SJSA1 (cell line): ENCODE measurements around the gene GSN. TPM values are rescaled to one million over a fixed set of nuclear protein-coding genes. Genes with fewer than 3 reads are reported as not detected.
"Not testable (repeated sequence)": the region's sequence is repeated elsewhere in the genome, so short reads cannot be mapped to it uniquely, and the experiment has no call there.

Source experiments
- DNase-seq, 2 experiments: peaks; one replicate each; pipeline ENCODE4 v3.0.0-alpha.2; 2015 to 2020; ENCODE audit warnings: low spot score in 2 of 2, low read depth in 1 of 2
- H3K27ac ChIP-seq: fragments of 250-450 bp; sonication (Bioruptor Pico); 2 replicates; pipeline ENCODE4 v1.5.1; 2020; ENCODE audit warnings: mild to moderate bottlenecking, moderate library complexity
- H3K27me3 ChIP-seq: fragments of 250-450 bp; sonication (Bioruptor Pico); replicated peaks from 2 replicates; pipeline ENCODE4 v1.5.1; 2020; ENCODE audit warnings: mild to moderate bottlenecking, moderate library complexity
- H3K36me3 ChIP-seq: fragments of 250-450 bp; sonication (Bioruptor Pico); 2 replicates; pipeline ENCODE4 v1.5.1; 2020; ENCODE audit warnings: mild to moderate bottlenecking
- H3K4me1 ChIP-seq: fragments of 250-450 bp; sonication (Bioruptor Pico); replicated peaks from 2 replicates; pipeline ENCODE4 v1.6.1; 2021; ENCODE audit warnings: mild to moderate bottlenecking
- H3K4me3 ChIP-seq: fragments of 250-450 bp; sonication (Bioruptor Pico); 2 replicates; pipeline ENCODE4 v1.5.1; 2020; ENCODE audit warnings: mild to moderate bottlenecking
- H3K9me3 ChIP-seq: fragments of 250-450 bp; sonication (Bioruptor Pico); replicated peaks from 2 replicates; pipeline ENCODE4 v1.5.1; 2020; ENCODE audit warnings: mild to moderate bottlenecking
- total RNA-seq: library from RNA; depleted of rRNA; stranded (reverse); fragments of >200 nt; shearing (Covaris generic); gene quantifications from 2 replicates; pipeline ENCODE4 v1.2.3, GENCODE V29; 2014

Gene GSN
- total RNA-seq, 1 experiment from 2014 or later: 331 TPM

- peak overlapping the region; percentile 43 for H3K27ac ChIP-seq
- H3K4me1 ChIP-seq: peaks cover 84% of the 10 kb centered on the region
- DNase-seq: no peak
- H3K36me3 ChIP-seq: peaks cover 40% of the 10 kb centered on the region
- no peaks in the 10 kb centered on the region for H3K27me3 ChIP-seq
- H3K9me3 ChIP-seq: no peaks in the 10 kb centered on the region
- no peak overlapping the region for H3K4me3 ChIP-seq
Measured at GRCh38 chr9:121283080-121283398, 15.1 kb downstream of the GSN start.

- Histone ChIP-seq H3K27ac (no peak overlapping the region), H3K4me3 (no peak overlapping the region), H3K9me3 (no peaks in the 10 kb centered on the region), H3K4me1 (peaks cover 86% of the 10 kb centered on the region), H3K27me3 (no peaks in the 10 kb centered on the region), H3K36me3 (peaks cover 51% of the 10 kb centered on the region)
- DNase-seq: no peak
Measured at GRCh38 chr9:121283856-121284732, 16.1 kb downstream of the GSN start.

GRCh38 chr9:121284733-121285451, 16.9 kb downstream of the GSN start:
- Histone ChIP-seq H3K27ac (peak overlapping the region; percentile 92; the same call in 1 of the 2 replicates), H3K4me1 (peaks cover 84% of the 10 kb centered on the region), H3K36me3 (peaks cover 59% of the 10 kb centered on the region), H3K4me3 (no peak overlapping the region), H3K9me3 (no peaks in the 10 kb centered on the region), H3K27me3 (no peaks in the 10 kb centered on the region)
- no peak for DNase-seq

GRCh38 chr9:121285835-121286687, 18.1 kb downstream of the GSN start:
- peaks cover 61% of the 10 kb centered on the region for H3K36me3 ChIP-seq
- DNase-seq: peak; percentile 90 to 92
- H3K27ac ChIP-seq: peak overlapping the region; percentile 92
- no peaks in the 10 kb centered on the region for H3K27me3 ChIP-seq
- H3K4me1 ChIP-seq: peaks cover 77% of the 10 kb centered on the region
- H3K4me3 ChIP-seq: peak overlapping the region; percentile 1; the same call in 1 of the 2 replicates
- H3K9me3 ChIP-seq: no peaks in the 10 kb centered on the region

- peak overlapping the region; percentile 1; the same call in 1 of the 2 replicates for H3K4me3 ChIP-seq
Measured at GRCh38 chr9:121286688-121286972, 18.7 kb downstream of the GSN start.

GRCh38 chr9:121286973-121287741, 19.2 kb downstream of the GSN start:
- Histone ChIP-seq H3K9me3 (no peaks in the 10 kb centered on the region), H3K27me3 (no peaks in the 10 kb centered on the region), H3K4me3 (no peak overlapping the region), H3K4me1 (peaks cover 66% of the 10 kb centered on the region), H3K36me3 (peaks cover 50% of the 10 kb centered on the region), H3K27ac (peak overlapping the region; percentile 92)
- DNase-seq: peak; percentile 95 to 98

More at GRCh38 chr9:121286688-121286972, 18.7 kb downstream of the GSN start:
- peaks cover 72% of the 10 kb centered on the region for H3K4me1 ChIP-seq
- DNase-seq: no peak
- peak overlapping the region; percentile 92 for H3K27ac ChIP-seq
- H3K27me3 ChIP-seq: no peaks in the 10 kb centered on the region
- no peaks in the 10 kb centered on the region for H3K9me3 ChIP-seq
- peaks cover 55% of the 10 kb centered on the region for H3K36me3 ChIP-seq

GRCh38 chr9:121288673-121289025, 20.7 kb downstream of the GSN start:
- peaks cover 52% of the 10 kb centered on the region for H3K4me1 ChIP-seq
- no peak overlapping the region for H3K27ac ChIP-seq

GRCh38 chr9:121289026-121289771, 21.2 kb downstream of the GSN start:
- no peaks in the 10 kb centered on the region for H3K9me3 ChIP-seq
- no peaks in the 10 kb centered on the region for H3K27me3 ChIP-seq
- DNase-seq: no peak
- no peak overlapping the region for H3K27ac ChIP-seq
- no peak overlapping the region for H3K4me3 ChIP-seq
- peaks cover 52% of the 10 kb centered on the region for H3K4me1 ChIP-seq
- peaks cover 37% of the 10 kb centered on the region for H3K36me3 ChIP-seq

More at GRCh38 chr9:121288673-121289025, 20.7 kb downstream of the GSN start:
- Histone ChIP-seq H3K27me3 (no peaks in the 10 kb centered on the region), H3K4me3 (no peak overlapping the region), H3K36me3 (peaks cover 41% of the 10 kb centered on the region), H3K9me3 (no peaks in the 10 kb centered on the region)
- no peak for DNase-seq

GRCh38 chr9:121289772-121290370, 21.9 kb downstream of the GSN start:
- DNase-seq: no peak
- H3K4me1 ChIP-seq: peaks cover 48% of the 10 kb centered on the region
- H3K4me3 ChIP-seq: no peak overlapping the region
- no peak overlapping the region for H3K27ac ChIP-seq
- H3K36me3 ChIP-seq: peaks cover 37% of the 10 kb centered on the region
- no peaks in the 10 kb centered on the region for H3K9me3 ChIP-seq
- no peaks in the 10 kb centered on the region for H3K27me3 ChIP-seq

GRCh38 chr9:121291536-121291935, 23.6 kb downstream of the GSN start:
- not testable (repeated sequence) for H3K27ac ChIP-seq, H3K4me3 ChIP-seq, H3K9me3 ChIP-seq, H3K27me3 ChIP-seq, DNase-seq
- peaks cover 48% of the 10 kb centered on the region for H3K36me3 ChIP-seq
- peaks cover 31% of the 10 kb centered on the region for H3K4me1 ChIP-seq

- DNase-seq: no peak
- H3K9me3 ChIP-seq: no peaks in the 10 kb centered on the region
- no peak overlapping the region for H3K4me3 ChIP-seq
- H3K36me3 ChIP-seq: peaks cover 51% of the 10 kb centered on the region
- H3K27ac ChIP-seq: no peak overlapping the region
- H3K4me1 ChIP-seq: peaks cover 26% of the 10 kb centered on the region
- H3K27me3 ChIP-seq: no peaks in the 10 kb centered on the region
Measured at GRCh38 chr9:121292051-121292450, 24.1 kb downstream of the GSN start.

GRCh38 chr9:121292801-121293241, 24.9 kb downstream of the GSN start:
- Histone ChIP-seq H3K4me3 (no peak overlapping the region), H3K9me3 (no peaks in the 10 kb centered on the region), H3K27ac (no peak overlapping the region), H3K36me3 (peaks cover 48% of the 10 kb centered on the region), H3K27me3 (no peaks in the 10 kb centered on the region), H3K4me1 (peaks cover 22% of the 10 kb centered on the region)
- no peak for DNase-seq
